Astrocyte (in vitro differentiated cells and primary cell): ENCODE measurements around the gene CCRL2. TPM values are rescaled to one million over a fixed set of nuclear protein-coding genes. Genes with fewer than 3 reads are reported as not detected.
"Not testable (repeated sequence)": the region's sequence is repeated elsewhere in the genome, so short reads cannot be mapped to it uniquely, and the experiment has no call there.

Source experiments
- DNase-seq: peaks from one replicate; pipeline ENCODE4 v3.0.0-alpha.2; 2010; ENCODE audit warnings: low read depth
- FAIRE-seq: peaks from 2 replicates; lab custom pipeline; 2011; peaks lifted over from hg19 to GRCh38; lab: Jason Lieb, UNC
- H2AFZ ChIP-seq: 2 replicates; pipeline ENCODE4 v1.6.0; 2012; ENCODE audit warnings: low read depth, low read length, inconsistent platforms
- H3K27ac ChIP-seq: 2 replicates; pipeline ENCODE4 v1.5.1; 2011; ENCODE audit warnings: low read depth, low read length, inconsistent platforms
- H3K27me3 ChIP-seq: 2 replicates; pipeline ENCODE4 v1.6.0; 2011; ENCODE audit warnings: low read length, inconsistent platforms; ENCODE audit not compliant: insufficient read depth
- H3K36me3 ChIP-seq: 2 replicates; pipeline ENCODE4 v1.5.1; 2011; ENCODE audit warnings: low read length, inconsistent platforms; ENCODE audit not compliant: insufficient read depth
- H3K4me1 ChIP-seq: 2 replicates; pipeline ENCODE4 v1.5.1; 2011; ENCODE audit warnings: low read length, inconsistent platforms; ENCODE audit not compliant: insufficient read depth
- H3K4me2 ChIP-seq: 2 replicates; pipeline ENCODE4 v1.6.0; 2012; ENCODE audit warnings: low read length, inconsistent platforms
- H3K4me3 ChIP-seq: 2 replicates; pipeline ENCODE4 v1.5.1; 2011; ENCODE audit warnings: low read depth, mild to moderate bottlenecking, low read length, inconsistent platforms; ENCODE audit not compliant: insufficient read depth
- H3K79me2 ChIP-seq: 2 replicates; pipeline ENCODE4 v1.6.0; 2012; ENCODE audit warnings: mild to moderate bottlenecking, low read length, inconsistent platforms; ENCODE audit not compliant: insufficient read depth
- H3K9ac ChIP-seq: 2 replicates; pipeline ENCODE4 v1.6.0; 2012; ENCODE audit warnings: mild to moderate bottlenecking, low read length, inconsistent platforms
- H3K9me3 ChIP-seq: 2 replicates; pipeline ENCODE4 v1.5.1; 2012; ENCODE audit warnings: low read depth, mild to moderate bottlenecking, low read length, inconsistent platforms; ENCODE audit not compliant: insufficient read depth
- H4K20me1 ChIP-seq: 2 replicates; pipeline ENCODE4 v1.6.0; 2012; ENCODE audit warnings: low read length, inconsistent platforms; ENCODE audit not compliant: insufficient read depth
- H3K27ac Mint-ChIP-seq: one replicate; pipeline ENCODE4 v1.8.0; 2021; ENCODE audit warnings: mild to moderate bottlenecking, mixed read lengths; ENCODE audit not compliant: unreplicated experiment
- H3K27me3 Mint-ChIP-seq: one replicate; pipeline ENCODE4 v1.8.0; 2021; ENCODE audit warnings: low read depth, mixed read lengths; ENCODE audit not compliant: unreplicated experiment
- H3K36me3 Mint-ChIP-seq: one replicate; pipeline ENCODE4 v1.8.0; 2021; ENCODE audit warnings: low read depth, mixed read lengths; ENCODE audit not compliant: unreplicated experiment
- H3K4me1 Mint-ChIP-seq: one replicate; pipeline ENCODE4 v1.8.0; 2021; ENCODE audit warnings: low read depth, mixed read lengths; ENCODE audit not compliant: unreplicated experiment
- H3K4me3 Mint-ChIP-seq: one replicate; pipeline ENCODE4 v1.8.0; 2021; ENCODE audit warnings: mild to moderate bottlenecking, moderate library complexity, mixed read lengths; ENCODE audit not compliant: unreplicated experiment
- H3K9me3 Mint-ChIP-seq: one replicate; pipeline ENCODE4 v1.8.0; 2021; ENCODE audit warnings: mild to moderate bottlenecking, mixed read lengths; ENCODE audit not compliant: unreplicated experiment
- CTCF ChIP-seq: IDR thresholded peaks from 2 replicates; pipeline ENCODE4 v1.5.1; 2011; ENCODE audit warnings: low read depth, mild to moderate bottlenecking, inconsistent platforms, low read length, moderate library complexity; ENCODE audit not compliant: insufficient read depth
- EZH2 ChIP-seq: IDR thresholded peaks from 2 replicates; pipeline ENCODE4 v1.6.1; 2012; ENCODE audit warnings: mild to moderate bottlenecking, low read length, inconsistent platforms; ENCODE audit not compliant: insufficient read depth
- total RNA-seq: library from RNA; stranded (reverse); gene quantifications from 2 replicates; pipeline ENCODE4 v1.2.1, GENCODE V29; 2021

CCRL2 gene
- total RNA-seq, 1 donor from 2014 or later: not detected

DNA sequence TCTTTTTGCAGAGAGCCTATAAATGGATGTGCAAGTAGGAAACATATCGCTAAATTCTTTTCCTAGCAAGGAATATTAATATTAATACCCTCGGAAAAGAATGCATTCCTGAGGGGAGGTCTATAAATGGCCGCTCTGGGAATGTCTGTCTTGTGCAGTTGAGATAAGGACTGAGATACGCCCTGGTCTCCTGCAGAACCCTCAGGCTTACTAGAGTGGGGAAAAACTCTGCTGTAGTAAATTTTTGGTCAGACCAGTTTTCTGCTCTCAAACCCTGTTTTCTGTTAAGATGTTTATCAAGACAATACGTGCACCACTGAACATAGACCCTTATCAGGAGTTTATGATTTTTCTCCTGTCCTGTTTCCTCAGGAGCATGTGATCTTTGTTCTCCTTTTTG is 24.8 kb downstream of the CCRL2 start:
- H3K9me3 ChIP-seq, H3K79me2 ChIP-seq, H3K27me3 Mint-ChIP-seq, H3K4me2 ChIP-seq, DNase-seq, H2AFZ ChIP-seq, H3K4me3 ChIP-seq, H3K27ac Mint-ChIP-seq, H3K27me3 ChIP-seq, H3K9me3 Mint-ChIP-seq, H4K20me1 ChIP-seq, H3K4me1 ChIP-seq, H3K4me1 Mint-ChIP-seq, H3K4me3 Mint-ChIP-seq, H3K36me3 Mint-ChIP-seq, H3K27ac ChIP-seq, H3K9ac ChIP-seq, FAIRE-seq, H3K36me3 ChIP-seq: not testable (repeated sequence)

DNA sequence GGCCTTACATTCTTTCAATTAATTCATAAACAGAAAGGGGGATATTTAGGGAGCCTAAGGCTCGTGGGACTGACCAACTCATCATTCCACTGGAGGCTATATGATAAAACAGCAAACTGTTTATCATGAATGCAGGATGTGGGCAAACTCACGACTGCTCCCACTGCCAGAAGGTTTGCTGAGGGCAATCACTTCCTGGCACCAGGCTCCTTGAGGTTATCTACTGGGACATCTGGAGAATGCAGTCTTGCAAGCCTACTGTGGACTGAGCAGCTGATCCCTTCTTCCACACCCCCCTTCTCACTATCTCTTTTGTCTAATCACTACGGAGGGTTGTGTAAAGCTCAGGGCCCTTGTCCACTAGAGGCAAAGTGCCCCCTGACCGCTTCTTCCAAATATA is 26.1 kb downstream of the CCRL2 start:
- not testable (repeated sequence) for H3K4me2 ChIP-seq, H3K27me3 Mint-ChIP-seq

DNA sequence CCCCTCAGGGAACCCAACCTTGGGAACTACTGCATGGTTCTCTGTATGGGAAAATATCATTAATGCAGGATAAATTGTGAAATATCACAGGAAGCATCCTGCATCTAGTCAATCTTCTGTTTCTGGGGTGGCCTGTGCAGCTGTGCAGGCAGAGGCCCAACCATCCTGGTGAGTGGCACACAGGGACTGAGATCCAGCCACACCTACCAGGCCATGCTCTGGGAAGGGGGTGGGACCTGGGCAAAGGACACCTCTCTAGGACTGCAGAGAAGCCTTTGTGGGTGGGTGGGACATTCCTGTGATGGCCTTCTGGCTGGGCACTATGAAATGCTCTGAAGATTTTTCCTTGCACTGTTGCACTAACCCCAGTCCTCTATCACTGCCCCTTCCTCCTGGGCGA is 26.8 kb downstream of the CCRL2 start:
- H3K27ac Mint-ChIP-seq: no peak overlapping the region

More for the DNA sequence above, 26.1 kb downstream of the CCRL2 start:
- not testable (repeated sequence) for H3K36me3 Mint-ChIP-seq, H2AFZ ChIP-seq, H3K79me2 ChIP-seq, H3K27ac Mint-ChIP-seq, H3K4me1 Mint-ChIP-seq, H3K9ac ChIP-seq, H3K9me3 ChIP-seq, H4K20me1 ChIP-seq, DNase-seq, H3K27ac ChIP-seq, H3K4me1 ChIP-seq, H3K36me3 ChIP-seq, H3K4me3 Mint-ChIP-seq, H3K27me3 ChIP-seq, H3K4me3 ChIP-seq, FAIRE-seq
- peaks cover 12% of the 10 kb centered on the region for H3K9me3 Mint-ChIP-seq

More for the DNA sequence above, 26.8 kb downstream of the CCRL2 start:
- H3K27ac ChIP-seq: no peak overlapping the region
- no peaks in the 10 kb centered on the region for H4K20me1 ChIP-seq
- H3K4me3 ChIP-seq: no peak overlapping the region
- H3K36me3 ChIP-seq: no peaks in the 10 kb centered on the region
- Mint-ChIP-seq H3K4me3 (no peak overlapping the region), H3K27me3 (no peaks in the 10 kb centered on the region), H3K9me3 (peaks cover 12% of the 10 kb centered on the region), H3K4me1 (no peaks in the 10 kb centered on the region), H3K36me3 (peaks cover 4% of the 10 kb centered on the region)
- DNase-seq (no peak), FAIRE-seq (no peak)
- H3K9ac ChIP-seq: no peak overlapping the region
- H3K79me2 ChIP-seq: no peaks in the 10 kb centered on the region
- H3K27me3 ChIP-seq: no peaks in the 10 kb centered on the region
- no peak overlapping the region for H2AFZ ChIP-seq
- TF ChIP-seq CTCF (no peak), EZH2 (no peak)
- no peaks in the 10 kb centered on the region for H3K9me3 ChIP-seq
- no peaks in the 10 kb centered on the region for H3K4me1 ChIP-seq
- no peak overlapping the region for H3K4me2 ChIP-seq
